Activated naive CD4-positive, alpha-beta T cell treated with anti-CD3 and anti-CD28 coated beads for 36 hours (primary cell): ENCODE results near the gene SOWAHB. TPM values are rescaled to one million over a fixed set of nuclear protein-coding genes. Genes with fewer than 3 reads are reported as not detected.

Experiments used
- CTCF ChIA-PET: fragments of 350-600 bp; sonication (Branson Sonifier 250); formaldehyde crosslinking; loops from one replicate; lab custom pipeline; 2021; ENCODE audit warnings: antibody characterized with exemption; lab: Charles Lee
- DNase-seq: peaks from one replicate; pipeline ENCODE4 v3.0.0-alpha.2; 2020
- H3K27ac Mint-ChIP-seq: one replicate; pipeline ENCODE4 v1.8.0; 2021; ENCODE audit warnings: mild to moderate bottlenecking, mixed read lengths
- H3K27me3 Mint-ChIP-seq: one replicate; pipeline ENCODE4 v1.8.0; 2021; ENCODE audit warnings: low read depth, mixed read lengths
- H3K36me3 Mint-ChIP-seq: one replicate; pipeline ENCODE4 v1.8.0; 2021; ENCODE audit warnings: low read depth, mixed read lengths
- H3K4me1 Mint-ChIP-seq: one replicate; pipeline ENCODE4 v1.8.0; 2021; ENCODE audit warnings: low read depth, mixed read lengths
- H3K4me3 Mint-ChIP-seq: one replicate; pipeline ENCODE4 v1.8.0; 2021; ENCODE audit warnings: mild to moderate bottlenecking, moderate library complexity, mixed read lengths
- H3K9me3 Mint-ChIP-seq: one replicate; pipeline ENCODE4 v1.8.0; 2021; ENCODE audit warnings: mixed read lengths
- intact Hi-C: fragments of 100-400 bp; cut with micrococcal nuclease; formaldehyde crosslinking; loops from one replicate; pipeline ENCODE4 v1.15.1; 2023
- total RNA-seq, 2 experiments: library from RNA; stranded (reverse); gene quantifications; one replicate each; pipeline ENCODE4 v1.2.3, GENCODE V29; 2021

Gene SOWAHB
- total RNA-seq, 2 experiments from 2014 or later, result not detected

GRCh38 chr4:76905521-76905920 lies 7.6 kb upstream of the SOWAHB start:
- Mint-ChIP-seq H3K36me3 (no peaks in the 10 kb centered on the region), H3K4me1 (no peaks in the 10 kb centered on the region), H3K27ac (no peak overlapping the region), H3K4me3 (no peak overlapping the region), H3K27me3 (no peaks in the 10 kb centered on the region), H3K9me3 (no peaks in the 10 kb centered on the region)
- CTCF ChIA-PET, result no interaction called here
- DNase-seq, result no peak
- intact Hi-C loops, result no loop called here

- Mint-ChIP-seq H3K27ac (no peak overlapping the region), H3K4me1 (no peaks in the 10 kb centered on the region), H3K27me3 (peaks cover 5% of the 10 kb centered on the region), H3K9me3 (no peaks in the 10 kb centered on the region), H3K4me3 (no peak overlapping the region), H3K36me3 (no peaks in the 10 kb centered on the region)
- CTCF ChIA-PET, result no interaction called here
- intact Hi-C loops, result no loop called here
- no peak for DNase-seq
Measured at GRCh38 chr4:76904646-76905190, 6.8 kb upstream of the SOWAHB start.

- no peak for DNase-seq
- H3K4me3 Mint-ChIP-seq, result no peak overlapping the region
- H3K4me1 Mint-ChIP-seq, result peaks cover 9% of the 10 kb centered on the region
- H3K36me3 Mint-ChIP-seq, result no peaks in the 10 kb centered on the region
- H3K27me3 Mint-ChIP-seq, result peaks cover 16% of the 10 kb centered on the region
- CTCF ChIA-PET, result interaction anchor here (1.0 kb wide), 1 partner anchor 143 kb away, joined by 3 read pairs; no protein-coding TSS in a partner anchor
- no peaks in the 10 kb centered on the region for H3K9me3 Mint-ChIP-seq
- intact Hi-C loops, result no loop called here
- H3K27ac Mint-ChIP-seq, result no peak overlapping the region
Measured at GRCh38 chr4:76902233-76902890, 4.4 kb upstream of the SOWAHB start.

- CTCF ChIA-PET, result interaction anchor here (0.5 kb wide), 1 partner anchor 227 kb away, joined by 3 read pairs; no protein-coding TSS in a partner anchor
- intact Hi-C loops, result loop anchor here (2.0 to 5.0 kb wide), 2 partner anchors 50 to 148 kb away; partner anchors contain the start of gene SEPTIN11
- peak overlapping the region; percentile 51 for H3K4me3 Mint-ChIP-seq
Measured at GRCh38 chr4:76898949-76899645, 1.2 kb upstream of the SOWAHB start.

GRCh38 chr4:76898385-76898692 lies 395 bp upstream of the SOWAHB start:
- intact Hi-C loops, result loop anchor here (2.0 to 5.0 kb wide), 2 partner anchors 50 to 149 kb away; partner anchors contain the start of gene SEPTIN11
- Mint-ChIP-seq H3K4me3 (peak overlapping the region; percentile 51), H3K9me3 (no peaks in the 10 kb centered on the region), H3K4me1 (peaks cover 9% of the 10 kb centered on the region), H3K36me3 (no peaks in the 10 kb centered on the region), H3K27ac (no peak overlapping the region), H3K27me3 (peaks cover 29% of the 10 kb centered on the region)
- no peak for DNase-seq
- CTCF ChIA-PET, result no interaction called here

More at GRCh38 chr4:76898949-76899645, 1.2 kb upstream of the SOWAHB start:
- Mint-ChIP-seq H3K4me1 (peaks cover 9% of the 10 kb centered on the region), H3K9me3 (no peaks in the 10 kb centered on the region), H3K36me3 (no peaks in the 10 kb centered on the region), H3K27ac (no peak overlapping the region), H3K27me3 (peaks cover 29% of the 10 kb centered on the region)
- DNase-seq, result no peak

- CTCF ChIA-PET, result interaction anchor here (0.6 kb wide), 1 partner anchor 62 kb away, joined by 4 read pairs; no protein-coding TSS in a partner anchor
- Mint-ChIP-seq H3K9me3 (no peaks in the 10 kb centered on the region), H3K27me3 (peaks cover 36% of the 10 kb centered on the region), H3K27ac (no peak overlapping the region), H3K4me3 (no peak overlapping the region), H3K36me3 (no peaks in the 10 kb centered on the region), H3K4me1 (peaks cover 9% of the 10 kb centered on the region)
- intact Hi-C loops, result loop anchor here (2.0 to 5.0 kb wide), 2 partner anchors 18 to 150 kb away; no protein-coding TSS in a partner anchor
- peak; percentile 16 for DNase-seq
Measured at GRCh38 chr4:76896614-76897535, 1.1 kb downstream of the SOWAHB start.

- intact Hi-C loops, result loop anchor here (2.0 to 5.0 kb wide), 2 partner anchors 17 to 151 kb away; no protein-coding TSS in a partner anchor
- Mint-ChIP-seq H3K36me3 (no peaks in the 10 kb centered on the region), H3K4me3 (no peak overlapping the region), H3K27ac (no peak overlapping the region), H3K27me3 (peaks cover 40% of the 10 kb centered on the region), H3K9me3 (no peaks in the 10 kb centered on the region), H3K4me1 (peaks cover 9% of the 10 kb centered on the region)
- no peak for DNase-seq
- CTCF ChIA-PET, result interaction anchor here (1.2 kb wide), 1 partner anchor 113 kb away, joined by 3 read pairs; no protein-coding TSS in a partner anchor
Measured at GRCh38 chr4:76896048-76896447, 1.9 kb downstream of the SOWAHB start.

GRCh38 chr4:76895619-76896018 lies 2.3 kb downstream of the SOWAHB start:
- CTCF ChIA-PET, result interaction anchor here (1.2 kb wide), 1 partner anchor 114 kb away, joined by 3 read pairs; no protein-coding TSS in a partner anchor
- H3K4me1 Mint-ChIP-seq, result peaks cover 9% of the 10 kb centered on the region
- H3K36me3 Mint-ChIP-seq, result no peaks in the 10 kb centered on the region
- H3K27me3 Mint-ChIP-seq, result peaks cover 42% of the 10 kb centered on the region
- intact Hi-C loops, result loop anchor here (2.0 to 5.0 kb wide), 2 partner anchors 17 to 152 kb away; no protein-coding TSS in a partner anchor
- no peak overlapping the region for H3K4me3 Mint-ChIP-seq
- no peaks in the 10 kb centered on the region for H3K9me3 Mint-ChIP-seq
- no peak overlapping the region for H3K27ac Mint-ChIP-seq
- DNase-seq, result no peak

GRCh38 chr4:76894537-76895255 lies 3.2 kb downstream of the SOWAHB start:
- H3K27me3 Mint-ChIP-seq, result peaks cover 40% of the 10 kb centered on the region
- no peak overlapping the region for H3K27ac Mint-ChIP-seq
- H3K36me3 Mint-ChIP-seq, result no peaks in the 10 kb centered on the region
- no peak for DNase-seq
- intact Hi-C loops, result loop anchor here (5.0 kb wide), 1 partner anchor 153 kb away; no protein-coding TSS in a partner anchor
- no peaks in the 10 kb centered on the region for H3K9me3 Mint-ChIP-seq
- CTCF ChIA-PET, result interaction anchor here (1.2 kb wide), 1 partner anchor 114 kb away, joined by 3 read pairs; no protein-coding TSS in a partner anchor
- H3K4me3 Mint-ChIP-seq, result no peak overlapping the region
- peaks cover 9% of the 10 kb centered on the region for H3K4me1 Mint-ChIP-seq

GRCh38 chr4:76892601-76893000 lies 5.3 kb downstream of the SOWAHB start:
- Mint-ChIP-seq H3K9me3 (no peaks in the 10 kb centered on the region), H3K27ac (no peak overlapping the region), H3K4me3 (no peak overlapping the region), H3K36me3 (no peaks in the 10 kb centered on the region), H3K27me3 (peaks cover 29% of the 10 kb centered on the region), H3K4me1 (no peaks in the 10 kb centered on the region)
- intact Hi-C loops, result no loop called here
- CTCF ChIA-PET, result interaction anchor here (1.7 kb wide), 1 partner anchor 23 kb away, joined by 4 read pairs; no protein-coding TSS in a partner anchor
- DNase-seq, result no peak

- DNase-seq, result no peak
- Mint-ChIP-seq H3K4me3 (no peak overlapping the region), H3K36me3 (no peaks in the 10 kb centered on the region), H3K9me3 (no peaks in the 10 kb centered on the region), H3K4me1 (no peaks in the 10 kb centered on the region), H3K27ac (no peak overlapping the region), H3K27me3 (peaks cover 29% of the 10 kb centered on the region)
- CTCF ChIA-PET, result interaction anchor here (0.7 to 1.7 kb wide), 3 partner anchors 23 to 355 kb away, joined by 3 to 4 read pairs (median 3); no protein-coding TSS in a partner anchor
- intact Hi-C loops, result no loop called here
Measured at GRCh38 chr4:76892001-76892400, 5.9 kb downstream of the SOWAHB start.
